GM19395 (cell line): ENCODE measurements around the gene ARID3A.
"Not testable (repeated sequence)": the region's sequence is repeated elsewhere in the genome, so short reads cannot be mapped to it uniquely, and the experiment has no call there.

Source experiments
- ATAC-seq: cut with Tn5 transposase; IDR thresholded peaks from one replicate; pipeline ENCODE4 v1.9.1; 2021; ENCODE audit warnings: mild to moderate bottlenecking, moderate library complexity; ENCODE audit not compliant: unreplicated experiment

ARID3A gene

GRCh38 chr19:925526-926322 lies at the start of gene ARID3A:
TSS of gene ARID3A (plus strand) at chr19:926035. CDS start at chr19:929529, 3,494 bp downstream.
- ATAC-seq: no peak

- ATAC-seq: no peak
Observed at GRCh38 chr19:876089-876488, 49.7 kb upstream of the ARID3A start.

- ATAC-seq: no peak
Observed at GRCh38 chr19:876780-877314, 49.0 kb upstream of the ARID3A start.

- not testable (repeated sequence) for ATAC-seq
Observed at GRCh38 chr19:877992-878660, 47.7 kb upstream of the ARID3A start.

- not testable (repeated sequence) for ATAC-seq
Observed at GRCh38 chr19:878751-879561, 46.9 kb upstream of the ARID3A start.

GRCh38 chr19:879711-880438 lies 46.0 kb upstream of the ARID3A start:
- ATAC-seq: no peak

- no peak for ATAC-seq
Observed at GRCh38 chr19:881385-882071, 44.3 kb upstream of the ARID3A start.

GRCh38 chr19:882871-883497 lies 42.9 kb upstream of the ARID3A start:
- ATAC-seq: no peak

- no peak for ATAC-seq
Observed at GRCh38 chr19:883661-884211, 42.1 kb upstream of the ARID3A start.

- no peak for ATAC-seq
Observed at GRCh38 chr19:884420-885211, 41.2 kb upstream of the ARID3A start.

GRCh38 chr19:885536-886224 lies 40.2 kb upstream of the ARID3A start:
- ATAC-seq: no peak

GRCh38 chr19:887072-887471 lies 38.8 kb upstream of the ARID3A start:
- no peak for ATAC-seq

GRCh38 chr19:887599-887998 lies 38.2 kb upstream of the ARID3A start:
- no peak for ATAC-seq

GRCh38 chr19:888581-889385 lies 37.1 kb upstream of the ARID3A start:
- no peak for ATAC-seq

GRCh38 chr19:889662-890295 lies 36.1 kb upstream of the ARID3A start:
- no peak for ATAC-seq

- no peak for ATAC-seq
Observed at GRCh38 chr19:890831-891230, 35.0 kb upstream of the ARID3A start.
